Astrocyte of the cerebellum (primary cell): Measurements from ENCODE around the gene ZDHHC11.
"Not testable (repeated sequence)": the region's sequence is repeated elsewhere in the genome, so short reads cannot be mapped to it uniquely, and the experiment has no call there.

Experiments
- DNase-seq: peaks from one replicate; pipeline ENCODE4 v3.0.0-alpha.2; 2011; ENCODE audit warnings: low read depth
- H3K4me3 ChIP-seq: 2 replicates; pipeline ENCODE4 v1.5.1; 2011; ENCODE audit warnings: mild to moderate bottlenecking, low read depth, low read length, moderate library complexity
- CTCF ChIP-seq: IDR thresholded peaks from 2 replicates; pipeline ENCODE4 v1.5.1; 2012; ENCODE audit warnings: low read length, low read depth, moderate library complexity, mild to moderate bottlenecking; ENCODE audit errors: missing control alignments
- in situ Hi-C: cut with HindIII; loops from 2 replicates; pipeline ENCODE4 v1.10.0; 2017; ENCODE audit warnings: low sequenced_read_pairs

The ZDHHC11 gene

GRCh38 chr5:756171-756570, 94.6 kb downstream of the ZDHHC11 start:
- H3K4me3 ChIP-seq = no peak overlapping the region
- in situ Hi-C loops = no loop called here
- TF ChIP-seq CTCF = no peak
- no peak for DNase-seq

- DNase-seq, in situ Hi-C loops, H3K4me3 ChIP-seq: not testable (repeated sequence)
Observed at GRCh38 chr5:754143-754632, 96.6 kb downstream of the ZDHHC11 start.

- in situ Hi-C loops, H3K4me3 ChIP-seq, DNase-seq: not testable (repeated sequence)
Observed at GRCh38 chr5:753567-754142, 97.1 kb downstream of the ZDHHC11 start.

- H3K4me3 ChIP-seq, in situ Hi-C loops, DNase-seq: not testable (repeated sequence)
Observed at GRCh38 chr5:752532-753115, 98.2 kb downstream of the ZDHHC11 start.

- H3K4me3 ChIP-seq, in situ Hi-C loops, DNase-seq: not testable (repeated sequence)
Observed at GRCh38 chr5:751992-752391, 98.8 kb downstream of the ZDHHC11 start.

GRCh38 chr5:751496-751895, 99.3 kb downstream of the ZDHHC11 start:
- DNase-seq = no peak
- H3K4me3 ChIP-seq = no peak overlapping the region
- in situ Hi-C loops = no loop called here
- TF ChIP-seq CTCF = no peak

- in situ Hi-C loops, H3K4me3 ChIP-seq, DNase-seq: not testable (repeated sequence)
Observed at GRCh38 chr5:750226-750625, 100.6 kb downstream of the ZDHHC11 start.

GRCh38 chr5:749101-749670, 101.6 kb downstream of the ZDHHC11 start:
- no peak for DNase-seq
- in situ Hi-C loops = no loop called here
- no peak for TF ChIP-seq CTCF
- H3K4me3 ChIP-seq = no peak overlapping the region

- in situ Hi-C loops, DNase-seq, H3K4me3 ChIP-seq: not testable (repeated sequence)
Observed at GRCh38 chr5:748011-748980, 102.5 kb downstream of the ZDHHC11 start.

- in situ Hi-C loops, H3K4me3 ChIP-seq, DNase-seq: not testable (repeated sequence)
Observed at GRCh38 chr5:747303-747844, 103.4 kb downstream of the ZDHHC11 start.
